Kidney (tissue), 14 donors: ENCODE measurements around the gene ZMYND10. TPM values are rescaled to one million over a fixed set of nuclear protein-coding genes. Genes with fewer than 3 reads are reported as not detected.

ENCODE experiments used
- DNase-seq, 5 donors: peaks; one replicate each; pipeline ENCODE4 v3.0.0-alpha.2; 2013 to 2020
- FAIRE-seq: peaks from 2 replicates; lab custom pipeline; 2012; peaks lifted over from hg19 to GRCh38; lab: Jason Lieb, UNC
- H3K27ac ChIP-seq, 2 donors: one replicate each; pipeline ENCODE4 v1.7.0; 2013; ENCODE audit warnings: low read depth in 2 of 2, low read length in 2 of 2, inconsistent platforms in 1 of 2
- H3K27me3 ChIP-seq: one replicate; pipeline ENCODE4 v1.7.1; 2013; ENCODE audit warnings: low read length, inconsistent platforms; ENCODE audit not compliant: control insufficient read depth, insufficient read depth
- H3K36me3 ChIP-seq, 3 donors: one replicate each; pipeline versions ENCODE4 v1.7.0 to v1.7.1; 2013; ENCODE audit warnings: low read length in 3 of 3, control low read depth in 1 of 3, inconsistent platforms in 1 of 3; ENCODE audit not compliant: insufficient read depth in 3 of 3, control insufficient read depth in 2 of 3
- H3K4me1 ChIP-seq, 3 donors: one replicate each; pipeline versions ENCODE4 v1.7.0 to v1.7.1; 2013; ENCODE audit warnings: low read length in 3 of 3, inconsistent platforms in 1 of 3, low read depth in 1 of 3; ENCODE audit not compliant: control insufficient read depth in 2 of 3, insufficient read depth in 2 of 3
- H3K4me3 ChIP-seq, 3 donors: one replicate each; pipeline versions ENCODE4 v1.7.0 to v1.8.1; 2013; ENCODE audit warnings: low read length in 3 of 3, control low read depth in 1 of 3, inconsistent platforms in 1 of 3
- H3K9ac ChIP-seq, 3 donors: one replicate each; pipeline versions ENCODE4 v1.7.0 to v1.7.1; 2013; ENCODE audit warnings: low read length in 3 of 3, control low read depth in 1 of 3, inconsistent platforms in 1 of 3
- H3K9me3 ChIP-seq, 3 donors: one replicate each; pipeline versions ENCODE4 v1.7.0 to v1.7.1; 2013; ENCODE audit warnings: low read length in 3 of 3, control low read depth in 1 of 3, inconsistent platforms in 1 of 3; ENCODE audit not compliant: control insufficient read depth in 2 of 3, insufficient read depth in 1 of 3
- intact Hi-C: fragments of 100-400 bp; cut with DNase I; formaldehyde crosslinking; loops from one replicate; pipeline ENCODE4 v1.11.1; 2022
- polyA plus RNA-seq: library from polyadenylated mRNA; stranded (reverse); fragments of 350-450 nt; fragmentation: Illumina TruSeq; extraction: RNeasy Lipid Tissue Mini Kit (QIAGEN cat#74804); gene quantifications from one replicate; pipeline ENCODE4 v1.2.3, GENCODE V29; 2014; ENCODE audit warnings: low read depth, low replicate concordance; ENCODE audit not compliant: insufficient read depth
- total RNA-seq: library from RNA; stranded (reverse); fragmentation: NEBNext Ultra II Directional; extraction: Animal tissue kit (Norgen Biotek cat#: 25700); gene quantifications from one replicate; pipeline ENCODE4 v1.2.1, GENCODE V29; 2021
- TF ChIP-seq, protein P1 (sequence below): IDR thresholded peaks from 3 replicates; pipeline ENCODE4 v1.5.1; 2012; ENCODE audit warnings: mild to moderate bottlenecking, moderate library complexity, borderline replicate concordance; ENCODE audit not compliant: insufficient read depth; ENCODE audit errors: extremely low read depth
- donor health status: control.
- donor health status: control.
- donor health status: control.
- donor health status: control.
- donor health status: control.
- donor health status: DM: yes; HTN: yes; CAD: no.
- donor health status: Normal renal cell carcinoma (clear cell type).

Gene ZMYND10
- total and polyA plus RNA-seq, 2 donors from 2014 or later = 10.0 to 14.2 TPM

DNA sequence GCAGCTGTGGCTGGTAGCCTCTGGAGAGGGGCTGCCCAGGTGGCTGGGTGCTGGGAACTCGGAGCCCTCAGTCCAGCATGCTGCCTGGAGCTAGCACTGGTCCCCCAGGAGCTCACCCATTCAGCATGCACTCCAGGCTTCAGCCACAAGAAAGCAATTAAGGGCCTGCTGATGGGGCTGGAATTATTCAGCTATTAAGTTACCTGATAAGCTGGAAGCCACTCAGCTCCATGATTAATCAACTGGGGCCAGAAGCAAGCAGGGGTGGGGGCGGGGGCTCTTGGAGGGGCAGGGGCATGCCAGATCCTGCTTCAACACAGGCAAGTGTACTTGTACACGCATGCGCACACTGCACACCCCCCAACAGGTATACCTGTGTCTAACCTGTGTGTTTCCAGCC is 35.9 kb upstream of the ZMYND10 start:
- Histone ChIP-seq H3K9me3 (no peaks in the 10 kb centered on the region), H3K4me3 (no peak overlapping the region), H3K36me3 (no peaks in the 10 kb centered on the region), H3K27ac (peak overlapping the region in 1 of 2 donors; percentile 47), H3K27me3 (no peaks in the 10 kb centered on the region), H3K9ac (no peak overlapping the region), H3K4me1 (peaks cover 0 to 26% (median 6%) of the 10 kb centered on the region in 3 donors)
- TF ChIP-seq, protein P1, sequence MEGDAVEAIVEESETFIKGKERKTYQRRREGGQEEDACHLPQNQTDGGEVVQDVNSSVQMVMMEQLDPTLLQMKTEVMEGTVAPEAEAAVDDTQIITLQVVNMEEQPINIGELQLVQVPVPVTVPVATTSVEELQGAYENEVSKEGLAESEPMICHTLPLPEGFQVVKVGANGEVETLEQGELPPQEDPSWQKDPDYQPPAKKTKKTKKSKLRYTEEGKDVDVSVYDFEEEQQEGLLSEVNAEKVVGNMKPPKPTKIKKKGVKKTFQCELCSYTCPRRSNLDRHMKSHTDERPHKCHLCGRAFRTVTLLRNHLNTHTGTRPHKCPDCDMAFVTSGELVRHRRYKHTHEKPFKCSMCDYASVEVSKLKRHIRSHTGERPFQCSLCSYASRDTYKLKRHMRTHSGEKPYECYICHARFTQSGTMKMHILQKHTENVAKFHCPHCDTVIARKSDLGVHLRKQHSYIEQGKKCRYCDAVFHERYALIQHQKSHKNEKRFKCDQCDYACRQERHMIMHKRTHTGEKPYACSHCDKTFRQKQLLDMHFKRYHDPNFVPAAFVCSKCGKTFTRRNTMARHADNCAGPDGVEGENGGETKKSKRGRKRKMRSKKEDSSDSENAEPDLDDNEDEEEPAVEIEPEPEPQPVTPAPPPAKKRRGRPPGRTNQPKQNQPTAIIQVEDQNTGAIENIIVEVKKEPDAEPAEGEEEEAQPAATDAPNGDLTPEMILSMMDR = no peak
- intact Hi-C loops = no loop called here
- DNase-seq (peak in 4 of 5 donors; percentile 77 to 88 (median 84)), FAIRE-seq (no peak)

DNA sequence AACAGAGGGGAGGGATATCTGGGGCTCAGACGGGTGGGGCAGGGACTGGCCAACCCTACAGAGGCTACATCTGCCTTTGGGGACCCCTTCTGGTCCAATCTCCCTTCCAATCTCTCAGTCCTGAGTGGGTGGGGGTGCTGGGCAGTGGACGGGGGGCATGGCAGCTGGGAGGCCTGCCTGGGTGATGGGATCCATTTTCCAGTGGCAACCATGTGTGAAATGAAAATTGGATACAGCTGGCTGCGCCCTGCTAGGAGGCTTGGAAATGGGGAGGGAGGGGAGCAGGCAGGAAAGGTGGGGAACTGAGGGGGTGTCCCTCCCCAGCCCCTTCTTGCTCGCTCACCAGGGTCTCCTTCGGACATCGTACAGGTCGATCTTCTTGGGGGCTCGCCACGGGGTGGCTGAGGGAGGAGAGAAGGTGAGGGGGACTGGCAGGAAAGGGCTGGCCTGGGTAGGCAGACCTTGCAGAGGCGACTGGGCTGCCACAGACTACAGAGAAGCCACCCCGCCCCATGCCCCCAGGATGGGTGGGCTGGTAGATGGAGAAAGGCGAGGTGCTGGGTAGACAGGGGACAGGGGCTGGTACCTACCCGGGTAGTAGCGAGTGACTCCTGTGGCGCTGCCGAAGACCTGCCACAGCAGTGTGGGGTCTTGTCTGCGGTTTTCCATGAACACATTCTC is 35.0 kb upstream of the ZMYND10 start:
- TF ChIP-seq, protein P1 = no peak
- Histone ChIP-seq H3K27me3 (no peaks in the 10 kb centered on the region), H3K36me3 (no peaks in the 10 kb centered on the region), H3K9me3 (no peaks in the 10 kb centered on the region), H3K9ac (no peak overlapping the region), H3K4me3 (no peak overlapping the region), H3K4me1 (peaks cover 0 to 23% (median 6%) of the 10 kb centered on the region in 3 donors), H3K27ac (peak overlapping the region; percentile 34 to 75)
- intact Hi-C loops = no loop called here
- no peak for FAIRE-seq
- DNase-seq = peak in 4 of 5 donors; percentile 56 to 82 (median 76)

DNA sequence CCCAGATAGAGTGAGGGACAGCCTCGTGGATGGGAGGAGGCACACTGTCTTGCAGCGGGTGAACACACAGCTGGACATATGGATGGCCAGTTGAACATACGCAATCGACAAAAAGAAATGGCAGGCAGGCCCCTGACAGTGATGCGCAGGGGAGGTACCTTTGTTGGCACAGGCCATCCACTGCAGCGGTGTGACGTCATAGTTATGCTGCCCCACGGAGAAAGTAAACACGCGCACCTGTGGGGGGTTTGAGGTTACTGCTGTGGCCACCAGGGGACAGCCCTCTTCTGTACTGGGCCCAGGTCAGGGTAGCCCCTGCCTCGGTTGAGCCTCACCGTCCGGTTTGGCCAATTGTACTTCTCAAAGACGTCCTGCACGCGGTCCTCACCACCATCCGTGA is 33.2 kb upstream of the ZMYND10 start:
- Histone ChIP-seq H3K9me3 (no peaks in the 10 kb centered on the region), H3K4me3 (no peak overlapping the region), H3K36me3 (no peaks in the 10 kb centered on the region), H3K9ac (no peak overlapping the region), H3K4me1 (peaks cover 0 to 22% (median 6%) of the 10 kb centered on the region in 3 donors), H3K27me3 (no peaks in the 10 kb centered on the region), H3K27ac (no peak overlapping the region)
- DNase-seq (no peak), FAIRE-seq (no peak)
- intact Hi-C loops = no loop called here
- TF ChIP-seq, protein P1 = no peak
